ENCODE measurements around the gene SOD1. TPM values are rescaled to one million over a fixed set of nuclear protein-coding genes. Genes with fewer than 3 reads are reported as not detected.
"Not testable (repeated sequence)": the region's sequence is repeated elsewhere in the genome, so short reads cannot be mapped to it uniquely, and the experiment has no call there.

The SOD1 gene
- total RNA-seq, 4 donors from 2014 or later: 249 to 453 (median 377) TPM

GRCh38 chr21:31654340-31654739 lies 5.2 kb upstream of the SOD1 start:
- H3K36me3 ChIP-seq: no peaks in the 10 kb centered on the region
- no peak overlapping the region for H3K4me3 ChIP-seq
- intact Hi-C loops (cut with DNase I; ENCODE audit: low total_unique reads): no loop called here
- ATAC-seq: no peak
- in situ Hi-C loops (cut with MboI; ENCODE audit: low sequenced_read_pairs in 4 of 4): no loop called here
- peaks cover 5% of the 10 kb centered on the region in 2 donors for H3K4me1 ChIP-seq
- no peak for TF ChIP-seq CTCF (IDR thresholded peaks at IDR 0.05 in 4 of 5, conservative IDR thresholded peaks at IDR 0.05 in 1 of 5)
- no peak for TF ChIP-seq POLR2A (IDR thresholded peaks at IDR 0.05)
- no peaks in the 10 kb centered on the region for H3K27me3 ChIP-seq
- no peak for DNase-seq
- no peaks in the 10 kb centered on the region for H3K9me3 ChIP-seq
- H3K27ac ChIP-seq: no peak overlapping the region

DNA sequence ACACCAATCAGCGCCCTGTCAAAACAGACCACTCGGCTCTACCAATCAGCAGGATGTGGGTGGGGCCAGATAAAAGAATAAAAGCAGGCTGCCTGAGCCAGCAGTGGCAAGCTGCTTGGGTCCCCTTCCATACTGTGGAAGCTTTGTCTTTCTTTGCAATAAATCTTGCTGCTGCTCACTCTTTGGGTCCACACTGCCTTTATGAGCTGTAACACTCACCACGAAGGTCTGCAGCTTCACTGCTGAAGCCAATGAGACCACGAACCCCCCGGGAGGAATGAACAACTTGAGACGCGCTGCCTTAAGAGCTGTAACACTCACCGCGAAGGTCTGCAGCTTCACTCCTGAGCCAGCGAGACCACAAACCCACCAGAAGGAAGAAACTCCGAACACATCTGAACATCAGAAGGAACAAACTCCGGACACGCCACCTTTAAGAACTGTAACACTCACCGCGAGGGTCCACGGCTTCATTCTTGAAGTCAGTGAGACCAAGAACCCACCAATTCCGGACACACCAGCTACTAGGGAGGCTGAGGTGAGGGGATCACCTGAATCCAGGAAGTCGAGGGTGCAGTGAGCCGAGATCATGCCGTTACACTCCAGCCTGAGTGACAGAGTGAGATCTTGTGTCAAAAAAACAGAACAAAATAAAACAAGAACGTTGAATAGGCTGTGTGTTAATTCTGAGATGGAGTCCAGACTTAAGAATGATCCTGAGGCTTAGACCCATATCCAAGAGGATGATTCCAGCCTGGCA lies 4.5 kb upstream of the SOD1 start:
- in situ Hi-C loops (cut with MboI; ENCODE audit: low sequenced_read_pairs in 4 of 4); H3K27ac ChIP-seq; ATAC-seq; H3K27me3 ChIP-seq; H3K9me3 ChIP-seq; H3K36me3 ChIP-seq; DNase-seq; H3K4me1 ChIP-seq; H3K4me3 ChIP-seq; intact Hi-C loops (cut with DNase I; ENCODE audit: low total_unique reads): not testable (repeated sequence)

DNA sequence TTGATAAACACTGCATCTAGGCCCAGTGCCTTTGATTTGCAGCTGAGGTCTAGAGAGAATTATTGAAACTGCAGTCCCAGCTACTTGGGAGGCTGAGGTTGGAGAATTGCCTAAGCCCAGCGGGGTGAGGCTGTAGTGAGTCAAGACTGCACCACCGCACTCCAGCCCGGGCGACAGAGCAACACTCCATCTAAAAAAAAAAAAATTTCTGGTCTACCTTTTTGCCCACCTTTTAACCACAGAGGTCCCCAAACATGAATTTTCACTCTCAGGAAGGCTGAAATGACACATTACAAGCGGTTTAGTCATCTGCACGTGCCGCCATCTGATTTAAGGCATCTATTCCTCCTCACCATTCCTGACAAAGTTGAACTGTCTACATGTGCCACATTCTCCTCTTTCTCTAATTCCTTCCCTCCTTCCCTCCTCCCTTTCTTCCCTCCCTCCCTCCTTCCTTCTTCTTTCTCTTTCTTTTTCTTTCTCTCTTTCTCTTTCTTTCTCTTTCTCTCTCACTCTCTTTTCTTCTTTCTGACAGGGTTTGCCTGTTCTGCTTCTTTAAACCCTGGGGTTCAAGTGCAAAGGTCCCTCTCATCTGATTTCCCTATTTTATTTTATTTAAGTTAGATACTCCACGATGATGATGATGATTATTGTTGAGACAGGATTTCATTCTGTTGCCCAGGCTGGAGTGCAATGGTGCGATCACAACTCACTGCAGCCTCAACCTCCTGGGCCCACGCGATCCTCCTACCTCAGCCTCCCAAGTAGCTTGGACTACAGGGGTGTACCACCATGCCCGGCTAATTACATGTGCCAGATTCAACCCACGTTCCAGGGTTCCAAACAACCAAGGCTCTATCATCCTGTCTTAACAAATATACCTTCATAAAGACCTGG lies 3.0 kb upstream of the SOD1 start:
- Histone ChIP-seq H3K27ac (no peak overlapping the region), H3K9me3 (no peaks in the 10 kb centered on the region), H3K4me3 (no peak overlapping the region), H3K27me3 (no peaks in the 10 kb centered on the region), H3K4me1 (peaks cover 14 to 16% of the 10 kb centered on the region in 2 donors), H3K36me3 (peaks cover 0 to 2% of the 10 kb centered on the region in 2 donors)
- TF ChIP-seq POLR2A (IDR thresholded peaks at IDR 0.05): no peak
- in situ Hi-C loops (cut with MboI; ENCODE audit: low sequenced_read_pairs in 4 of 4) (no loop called here), intact Hi-C loops (cut with DNase I; ENCODE audit: low total_unique reads) (no loop called here)
- ATAC-seq: no peak
- no peak for DNase-seq

DNA sequence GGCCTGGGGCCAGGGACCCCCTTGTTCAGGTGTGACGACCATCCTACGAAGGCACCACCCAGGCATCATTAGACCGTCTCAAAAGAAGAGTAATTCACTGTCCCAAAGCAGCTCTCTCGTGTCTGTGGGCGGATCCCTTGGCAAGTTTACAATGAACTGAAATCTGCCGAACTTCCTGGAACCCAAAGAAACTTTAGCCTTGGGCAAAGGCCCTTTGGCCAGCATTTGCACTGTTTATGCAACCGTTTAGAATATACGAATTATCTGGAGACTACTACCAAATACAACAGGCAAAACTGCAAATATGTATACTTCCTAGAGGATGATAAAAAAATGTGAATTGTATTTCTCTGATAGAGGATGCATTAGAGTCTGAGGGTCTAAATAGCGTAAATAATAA lies 1.4 kb upstream of the SOD1 start:
- Histone ChIP-seq H3K4me3 (no peak overlapping the region), H3K27me3 (no peaks in the 10 kb centered on the region), H3K4me1 (peaks cover 25 to 28% of the 10 kb centered on the region in 2 donors), H3K36me3 (peaks cover 0 to 9% of the 10 kb centered on the region in 2 donors), H3K27ac (no peak overlapping the region), H3K9me3 (no peaks in the 10 kb centered on the region)
- ATAC-seq (no peak), DNase-seq (no peak)
- TF ChIP-seq CTCF (IDR thresholded peaks at IDR 0.05 in 4 of 5, conservative IDR thresholded peaks at IDR 0.05 in 1 of 5) (no peak), POLR2A (IDR thresholded peaks at IDR 0.05) (no peak)
- intact Hi-C loops (cut with DNase I; ENCODE audit: low total_unique reads) (no loop called here), in situ Hi-C loops (cut with MboI; ENCODE audit: low sequenced_read_pairs in 4 of 4) (no loop called here)

- in situ Hi-C loops (cut with MboI; ENCODE audit: low sequenced_read_pairs in 4 of 4): no loop called here
These were observed 282 bp upstream of the SOD1 start for GRCh38 chr21:31659286-31659535.

More at GRCh38 chr21:31659286-31659535, 282 bp upstream of the SOD1 start:
- TF ChIP-seq POLR2A (IDR thresholded peaks at IDR 0.05) (no peak), CTCF (IDR thresholded peaks at IDR 0.05 in 4 of 5, conservative IDR thresholded peaks at IDR 0.05 in 1 of 5) (no peak)
- Histone ChIP-seq H3K4me3 (peak overlapping the region; percentile 75 to 82 (median 80)), H3K27ac (peak overlapping the region; percentile 85 to 95 (median 90)), H3K36me3 (peaks cover 0 to 14% of the 10 kb centered on the region in 2 donors), H3K9me3 (no peaks in the 10 kb centered on the region), H3K4me1 (peaks cover 33 to 34% of the 10 kb centered on the region in 2 donors), H3K27me3 (no peaks in the 10 kb centered on the region)
- intact Hi-C loops (cut with DNase I; ENCODE audit: low total_unique reads): loop anchor here (1.0 kb wide), 1 partner anchor 73 kb away; the partner anchor contains the start of gene SCAF4
- ATAC-seq: peak; percentile 50 to 70
- DNase-seq: no peak
